Measurements from ENCODE around the gene CLASP1.

DNA sequence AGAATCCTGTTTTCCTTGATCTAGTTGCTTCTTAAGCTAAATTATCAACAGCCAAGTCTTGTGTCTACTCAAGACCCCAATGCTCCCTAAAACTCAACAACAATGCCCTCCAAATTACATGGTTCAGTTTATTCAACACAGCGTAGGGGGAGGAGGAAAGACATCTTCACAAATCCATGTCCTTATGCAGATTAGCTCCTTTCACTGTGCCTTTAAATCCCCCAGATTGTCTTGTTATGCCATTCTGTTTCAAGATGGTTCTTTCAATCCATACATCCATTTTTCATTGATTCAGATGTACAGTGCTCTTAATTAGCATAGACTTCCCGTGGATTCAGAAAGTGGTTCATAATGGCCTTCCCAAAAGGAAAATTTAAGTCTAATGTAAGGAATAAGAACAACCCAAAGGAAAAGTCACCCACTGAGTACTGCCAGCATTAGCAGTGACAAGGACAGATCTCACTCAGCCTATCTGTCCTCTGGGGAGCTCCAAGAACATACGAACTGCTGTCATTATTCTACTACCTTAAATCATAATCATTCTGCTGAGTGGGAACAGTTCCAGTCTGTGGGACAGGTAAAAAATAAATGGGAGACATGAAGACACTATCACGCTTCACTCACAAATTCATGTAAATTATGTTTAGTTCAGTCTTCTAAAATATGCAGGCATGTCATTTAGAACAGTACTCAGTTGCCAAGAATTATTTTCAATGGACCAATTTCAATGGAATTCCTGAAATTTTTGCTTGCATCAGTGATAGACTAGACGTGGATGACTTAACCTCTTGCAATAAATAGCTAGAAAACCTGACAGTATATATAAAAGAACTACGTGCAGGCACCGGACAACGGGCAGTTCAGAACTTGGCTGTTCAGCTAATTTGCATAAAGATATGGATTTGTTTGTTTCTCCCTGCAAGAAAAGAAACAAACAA is 177.5 kb downstream of the CLASP1 start:
- TF ChIP-seq CTCF (IDR thresholded peaks at IDR 0.05; ENCODE audit: insufficient read depth, low read length) (no peak), POLR2AphosphoS5 (IDR thresholded peaks at IDR 0.05; ENCODE audit: low read depth) (no peak), SPI1 (IDR thresholded peaks at IDR 0.05; ENCODE audit: borderline replicate concordance, low read depth) (no peak), GABPA (IDR thresholded peaks at IDR 0.05; ENCODE audit: low read depth) (no peak)
- TF ChIP-seq, protein P1, sequence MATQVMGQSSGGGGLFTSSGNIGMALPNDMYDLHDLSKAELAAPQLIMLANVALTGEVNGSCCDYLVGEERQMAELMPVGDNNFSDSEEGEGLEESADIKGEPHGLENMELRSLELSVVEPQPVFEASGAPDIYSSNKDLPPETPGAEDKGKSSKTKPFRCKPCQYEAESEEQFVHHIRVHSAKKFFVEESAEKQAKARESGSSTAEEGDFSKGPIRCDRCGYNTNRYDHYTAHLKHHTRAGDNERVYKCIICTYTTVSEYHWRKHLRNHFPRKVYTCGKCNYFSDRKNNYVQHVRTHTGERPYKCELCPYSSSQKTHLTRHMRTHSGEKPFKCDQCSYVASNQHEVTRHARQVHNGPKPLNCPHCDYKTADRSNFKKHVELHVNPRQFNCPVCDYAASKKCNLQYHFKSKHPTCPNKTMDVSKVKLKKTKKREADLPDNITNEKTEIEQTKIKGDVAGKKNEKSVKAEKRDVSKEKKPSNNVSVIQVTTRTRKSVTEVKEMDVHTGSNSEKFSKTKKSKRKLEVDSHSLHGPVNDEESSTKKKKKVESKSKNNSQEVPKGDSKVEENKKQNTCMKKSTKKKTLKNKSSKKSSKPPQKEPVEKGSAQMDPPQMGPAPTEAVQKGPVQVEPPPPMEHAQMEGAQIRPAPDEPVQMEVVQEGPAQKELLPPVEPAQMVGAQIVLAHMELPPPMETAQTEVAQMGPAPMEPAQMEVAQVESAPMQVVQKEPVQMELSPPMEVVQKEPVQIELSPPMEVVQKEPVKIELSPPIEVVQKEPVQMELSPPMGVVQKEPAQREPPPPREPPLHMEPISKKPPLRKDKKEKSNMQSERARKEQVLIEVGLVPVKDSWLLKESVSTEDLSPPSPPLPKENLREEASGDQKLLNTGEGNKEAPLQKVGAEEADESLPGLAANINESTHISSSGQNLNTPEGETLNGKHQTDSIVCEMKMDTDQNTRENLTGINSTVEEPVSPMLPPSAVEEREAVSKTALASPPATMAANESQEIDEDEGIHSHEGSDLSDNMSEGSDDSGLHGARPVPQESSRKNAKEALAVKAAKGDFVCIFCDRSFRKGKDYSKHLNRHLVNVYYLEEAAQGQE (IDR thresholded peaks at IDR 0.05; ENCODE audit: insufficient replicate concordance, low read depth): no peak

Data from HL-60 (cell line).